Measurements from ENCODE around the gene PCDH15. TPM values are rescaled to one million over a fixed set of nuclear protein-coding genes. Genes with fewer than 3 reads are reported as not detected.

PCDH15 gene
- total RNA-seq, 1 experiment from 2014 or later, result not detected

GRCh38 chr10:53864846-53865245 lies 936.2 kb downstream of the PCDH15 start:
- Histone ChIP-seq H3K27me3 (ENCODE audit: control insufficient read depth, insufficient read depth, low read length) (no peaks in the 10 kb centered on the region), H3K36me3 (replicated peaks; ENCODE audit: control insufficient read depth, insufficient read depth, low read length) (no peaks in the 10 kb centered on the region), H3K4me3 (ENCODE audit: insufficient read depth, low read depth, low read length) (no peak overlapping the region)
- DNase-seq, result no peak

- H3K4me3 ChIP-seq (ENCODE audit: insufficient read depth, low read depth, low read length), result no peak overlapping the region
- H3K36me3 ChIP-seq (replicated peaks; ENCODE audit: control insufficient read depth, insufficient read depth, low read length), result no peaks in the 10 kb centered on the region
- DNase-seq, result no peak
- H3K27me3 ChIP-seq (ENCODE audit: control insufficient read depth, insufficient read depth, low read length), result no peaks in the 10 kb centered on the region
Measured at GRCh38 chr10:53852450-53853175, 948.4 kb downstream of the PCDH15 start.

- no peak overlapping the region for H3K4me3 ChIP-seq (ENCODE audit: insufficient read depth, low read depth, low read length)
- no peaks in the 10 kb centered on the region for H3K36me3 ChIP-seq (replicated peaks; ENCODE audit: control insufficient read depth, insufficient read depth, low read length)
- DNase-seq, result no peak
- no peaks in the 10 kb centered on the region for H3K27me3 ChIP-seq (ENCODE audit: control insufficient read depth, insufficient read depth, low read length)
Measured at GRCh38 chr10:53846809-53847208, 954.2 kb downstream of the PCDH15 start.

GRCh38 chr10:53843736-53844362 lies 957.2 kb downstream of the PCDH15 start:
- Histone ChIP-seq H3K4me3 (ENCODE audit: insufficient read depth, low read depth, low read length) (no peak overlapping the region), H3K36me3 (replicated peaks; ENCODE audit: control insufficient read depth, insufficient read depth, low read length) (no peaks in the 10 kb centered on the region), H3K27me3 (ENCODE audit: control insufficient read depth, insufficient read depth, low read length) (no peaks in the 10 kb centered on the region)
- no peak for DNase-seq

- Histone ChIP-seq H3K4me3 (ENCODE audit: insufficient read depth, low read depth, low read length) (no peak overlapping the region), H3K27me3 (ENCODE audit: control insufficient read depth, insufficient read depth, low read length) (no peaks in the 10 kb centered on the region), H3K36me3 (replicated peaks; ENCODE audit: control insufficient read depth, insufficient read depth, low read length) (no peaks in the 10 kb centered on the region)
- no peak for DNase-seq
Measured at GRCh38 chr10:53841483-53842145, 959.4 kb downstream of the PCDH15 start.

GRCh38 chr10:53840653-53841052 lies 960.4 kb downstream of the PCDH15 start:
- no peak for DNase-seq

GRCh38 chr10:53839440-53840039 lies 961.5 kb downstream of the PCDH15 start:
- H3K36me3 ChIP-seq (replicated peaks; ENCODE audit: control insufficient read depth, insufficient read depth, low read length), result no peaks in the 10 kb centered on the region
- DNase-seq, result no peak
- no peak overlapping the region for H3K4me3 ChIP-seq (ENCODE audit: insufficient read depth, low read depth, low read length)
- H3K27me3 ChIP-seq (ENCODE audit: control insufficient read depth, insufficient read depth, low read length), result no peaks in the 10 kb centered on the region

More at GRCh38 chr10:53840653-53841052, 960.4 kb downstream of the PCDH15 start:
- H3K27me3 ChIP-seq (ENCODE audit: control insufficient read depth, insufficient read depth, low read length), result no peaks in the 10 kb centered on the region
- no peaks in the 10 kb centered on the region for H3K36me3 ChIP-seq (replicated peaks; ENCODE audit: control insufficient read depth, insufficient read depth, low read length)
- H3K4me3 ChIP-seq (ENCODE audit: insufficient read depth, low read depth, low read length), result no peak overlapping the region

GRCh38 chr10:53836638-53837037 lies 964.4 kb downstream of the PCDH15 start:
- H3K4me3 ChIP-seq (ENCODE audit: insufficient read depth, low read depth, low read length), result no peak overlapping the region
- no peaks in the 10 kb centered on the region for H3K36me3 ChIP-seq (replicated peaks; ENCODE audit: control insufficient read depth, insufficient read depth, low read length)
- DNase-seq, result no peak
- no peaks in the 10 kb centered on the region for H3K27me3 ChIP-seq (ENCODE audit: control insufficient read depth, insufficient read depth, low read length)

- Histone ChIP-seq H3K36me3 (replicated peaks; ENCODE audit: control insufficient read depth, insufficient read depth, low read length) (no peaks in the 10 kb centered on the region), H3K4me3 (ENCODE audit: insufficient read depth, low read depth, low read length) (no peak overlapping the region), H3K27me3 (ENCODE audit: control insufficient read depth, insufficient read depth, low read length) (no peaks in the 10 kb centered on the region)
- no peak for DNase-seq
Measured at GRCh38 chr10:53833908-53834307, 967.1 kb downstream of the PCDH15 start.

- DNase-seq, result peak; percentile 7
- no peaks in the 10 kb centered on the region for H3K27me3 ChIP-seq (ENCODE audit: control insufficient read depth, insufficient read depth, low read length)
- H3K36me3 ChIP-seq (replicated peaks; ENCODE audit: control insufficient read depth, insufficient read depth, low read length), result no peaks in the 10 kb centered on the region
- no peak overlapping the region for H3K4me3 ChIP-seq (ENCODE audit: insufficient read depth, low read depth, low read length)
Measured at GRCh38 chr10:53827261-53827660, 973.8 kb downstream of the PCDH15 start.

- peak; percentile 4 for DNase-seq
- H3K36me3 ChIP-seq (replicated peaks; ENCODE audit: control insufficient read depth, insufficient read depth, low read length), result no peaks in the 10 kb centered on the region
- no peaks in the 10 kb centered on the region for H3K27me3 ChIP-seq (ENCODE audit: control insufficient read depth, insufficient read depth, low read length)
- H3K4me3 ChIP-seq (ENCODE audit: insufficient read depth, low read depth, low read length), result no peak overlapping the region
Measured at GRCh38 chr10:53808677-53809372, 992.2 kb downstream of the PCDH15 start.

GRCh38 chr10:53786236-53786900 lies 1014.7 kb downstream of the PCDH15 start:
- Histone ChIP-seq H3K36me3 (replicated peaks; ENCODE audit: control insufficient read depth, insufficient read depth, low read length) (no peaks in the 10 kb centered on the region), H3K27me3 (ENCODE audit: control insufficient read depth, insufficient read depth, low read length) (no peaks in the 10 kb centered on the region), H3K4me3 (ENCODE audit: insufficient read depth, low read depth, low read length) (no peak overlapping the region)
- DNase-seq, result peak; percentile 43

- Histone ChIP-seq H3K36me3 (replicated peaks; ENCODE audit: control insufficient read depth, insufficient read depth, low read length) (no peaks in the 10 kb centered on the region), H3K27me3 (ENCODE audit: control insufficient read depth, insufficient read depth, low read length) (no peaks in the 10 kb centered on the region), H3K4me3 (ENCODE audit: insufficient read depth, low read depth, low read length) (no peak overlapping the region)
- no peak for DNase-seq
Measured at GRCh38 chr10:53771701-53772100, 1029.3 kb downstream of the PCDH15 start.

GRCh38 chr10:53770903-53771302 lies 1030.1 kb downstream of the PCDH15 start:
- Histone ChIP-seq H3K27me3 (ENCODE audit: control insufficient read depth, insufficient read depth, low read length) (no peaks in the 10 kb centered on the region), H3K4me3 (ENCODE audit: insufficient read depth, low read depth, low read length) (no peak overlapping the region)
- DNase-seq, result no peak

More at GRCh38 chr10:53770903-53771302, 1030.1 kb downstream of the PCDH15 start:
- H3K36me3 ChIP-seq (replicated peaks; ENCODE audit: control insufficient read depth, insufficient read depth, low read length), result no peaks in the 10 kb centered on the region
